Activated CD4-positive, alpha-beta T cell treated with anti-CD3 and anti-CD28 coated beads for 24 hours (primary cell): ENCODE measurements around the gene CFAP97.
"Not testable (repeated sequence)": the region's sequence is repeated elsewhere in the genome, so short reads cannot be mapped to it uniquely, and the experiment has no call there.

Source experiments
- DNase-seq, 2 donors: peaks; one replicate each; pipeline ENCODE4 v3.0.0-alpha.2; 2020; ENCODE audit warnings: low read depth in 2 of 2

The CFAP97 gene

DNA sequence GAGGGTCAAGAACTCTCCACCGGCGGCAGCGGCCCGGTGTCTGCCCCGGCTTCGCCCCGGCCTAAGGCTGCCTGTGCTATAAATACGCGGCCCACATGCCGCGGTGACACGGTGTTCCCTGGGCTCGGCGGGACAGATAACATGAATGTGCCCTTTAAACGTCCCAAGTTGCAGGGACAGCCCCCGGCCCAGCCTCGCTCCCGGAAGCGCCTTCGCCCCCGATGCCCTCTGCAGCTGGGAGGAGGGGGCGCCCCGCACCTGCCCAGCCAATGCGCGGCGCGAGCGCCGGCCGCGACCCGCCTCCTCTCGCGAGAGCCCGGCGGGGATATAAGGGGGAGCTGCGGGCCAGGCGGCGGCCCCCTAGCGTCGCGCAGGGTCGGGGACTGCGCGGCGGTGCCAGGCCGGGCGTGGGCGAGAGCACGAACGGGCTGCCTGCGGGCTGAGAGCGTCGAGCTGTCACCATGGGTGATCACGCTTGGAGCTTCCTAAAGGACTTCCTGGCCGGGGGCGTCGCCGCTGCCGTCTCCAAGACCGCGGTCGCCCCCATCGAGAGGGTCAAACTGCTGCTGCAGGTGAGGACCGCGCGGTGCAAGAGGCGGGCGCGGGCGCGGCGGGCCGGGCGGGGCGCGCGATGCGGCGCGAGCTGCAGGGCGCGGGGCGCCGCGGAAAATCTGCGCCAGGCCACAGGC lies 60.7 kb downstream of the CFAP97 start, which contains the start of gene SLC25A4:
Gene SLC25A4 (plus strand): TSS at position 355 of the 689 bp plus-strand sequence. CDS start 107 bp downstream, at position 462.
- DNase-seq, result peak; percentile 65 to 75

DNA sequence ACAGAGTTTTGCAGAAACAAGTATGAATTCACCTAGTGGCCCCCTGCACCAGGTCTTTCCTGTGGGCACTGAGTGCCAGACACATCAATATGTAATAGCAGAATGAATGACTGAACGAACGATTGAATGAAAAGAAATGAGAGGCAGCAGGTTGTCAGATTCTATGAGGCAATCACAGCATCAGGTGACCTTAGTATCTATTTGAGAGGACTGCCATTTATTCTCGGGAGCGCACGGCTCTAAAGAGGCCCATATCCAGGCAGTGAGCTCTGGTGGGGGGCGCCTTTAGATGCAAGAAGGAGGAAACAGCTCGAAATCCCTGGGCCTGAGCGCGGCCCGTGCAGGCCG lies 61.3 kb downstream of the CFAP97 start:
- no peak for DNase-seq

DNA sequence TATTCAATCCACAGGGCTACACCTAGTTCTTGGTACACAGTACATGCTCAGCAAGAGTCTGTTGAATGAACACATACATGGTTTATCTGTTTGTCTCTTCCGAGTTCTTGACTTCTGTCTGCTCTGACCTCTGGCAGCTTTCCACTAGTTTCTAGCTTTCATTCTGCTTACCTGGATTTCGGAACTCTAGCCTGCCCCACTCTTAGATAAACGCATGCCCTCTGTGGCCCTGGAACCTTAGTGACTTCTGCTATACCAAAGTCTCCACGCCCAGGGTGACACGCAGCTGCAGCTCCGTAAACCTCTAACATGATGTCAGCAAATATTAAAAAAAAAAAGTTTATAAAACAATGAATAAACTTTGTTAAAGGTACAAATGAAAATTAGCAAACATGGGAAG lies 62.0 kb downstream of the CFAP97 start:
- no peak for DNase-seq

DNA sequence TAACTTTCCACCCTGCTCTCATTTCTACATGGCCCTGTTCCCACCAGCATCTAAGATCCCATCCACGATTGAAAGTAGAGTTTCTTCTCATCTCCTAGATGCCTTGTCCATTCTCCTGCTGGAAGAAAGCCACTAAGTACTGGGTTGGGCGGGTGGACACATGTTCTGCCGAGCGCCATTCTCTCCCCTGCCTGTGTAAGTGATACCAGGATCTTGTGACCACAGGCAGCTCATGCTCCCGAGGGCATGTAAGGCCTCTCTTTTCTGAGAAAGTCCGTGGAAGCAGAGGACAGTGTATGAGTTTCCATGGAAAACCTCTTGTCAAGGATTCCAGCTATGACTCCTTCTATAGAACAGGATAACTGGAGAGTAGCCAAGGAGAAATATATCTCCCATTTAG lies 64.1 kb downstream of the CFAP97 start:
- no peak for DNase-seq

DNA sequence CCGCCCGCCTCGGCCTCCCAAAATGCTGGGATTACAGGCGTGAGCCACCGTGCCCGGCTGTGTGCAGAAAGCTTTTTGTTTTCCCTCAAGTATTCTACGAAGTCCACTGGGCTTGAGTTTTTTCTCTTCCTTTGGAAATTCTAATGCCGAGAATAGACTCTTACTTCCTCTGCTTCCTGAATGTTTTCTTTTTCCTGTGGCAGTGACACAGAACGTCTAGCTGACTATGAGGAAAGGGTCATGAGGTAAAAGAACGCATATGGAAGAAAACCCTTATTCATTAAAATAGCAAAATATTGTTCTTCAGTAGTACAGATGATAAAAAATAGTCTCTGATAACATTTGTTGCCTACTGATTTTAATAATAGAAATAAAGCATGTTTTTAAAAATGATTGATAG lies 65.6 kb downstream of the CFAP97 start:
- DNase-seq, result no peak

DNA sequence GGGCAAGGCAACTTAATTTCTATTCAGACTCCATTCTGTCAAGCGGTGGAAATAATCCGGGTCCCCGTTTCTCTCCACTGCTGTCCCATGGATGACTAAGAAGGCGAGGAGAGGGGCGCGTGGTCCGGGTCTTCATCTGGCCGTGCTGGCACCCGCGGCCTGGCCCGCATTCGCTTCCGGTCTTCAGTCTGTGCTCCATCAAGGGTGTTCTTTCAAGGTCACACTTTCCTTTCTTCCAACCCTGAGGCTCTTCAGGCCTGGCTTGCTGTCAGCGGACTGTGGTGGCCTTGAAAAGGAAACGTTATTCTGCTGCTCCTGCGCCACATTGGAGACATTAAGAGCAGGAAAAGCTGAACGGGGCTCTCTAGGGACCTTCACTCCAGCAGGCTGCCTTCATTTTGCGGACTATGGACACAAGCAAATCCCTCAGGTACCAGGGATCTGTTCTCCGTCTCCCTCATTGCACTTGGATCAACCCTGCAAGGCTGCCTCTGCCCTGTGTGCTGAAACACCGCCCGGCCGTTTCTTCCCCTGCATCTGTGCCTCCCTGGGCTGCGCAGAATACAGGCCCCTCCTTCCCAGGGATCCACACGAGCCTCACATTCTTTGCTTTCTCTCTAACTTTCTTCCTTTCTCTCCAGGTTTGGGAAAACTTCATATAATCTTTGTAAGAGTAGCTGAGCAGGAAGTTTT lies 66.4 kb downstream of the CFAP97 start:
- DNase-seq, result no peak

DNA sequence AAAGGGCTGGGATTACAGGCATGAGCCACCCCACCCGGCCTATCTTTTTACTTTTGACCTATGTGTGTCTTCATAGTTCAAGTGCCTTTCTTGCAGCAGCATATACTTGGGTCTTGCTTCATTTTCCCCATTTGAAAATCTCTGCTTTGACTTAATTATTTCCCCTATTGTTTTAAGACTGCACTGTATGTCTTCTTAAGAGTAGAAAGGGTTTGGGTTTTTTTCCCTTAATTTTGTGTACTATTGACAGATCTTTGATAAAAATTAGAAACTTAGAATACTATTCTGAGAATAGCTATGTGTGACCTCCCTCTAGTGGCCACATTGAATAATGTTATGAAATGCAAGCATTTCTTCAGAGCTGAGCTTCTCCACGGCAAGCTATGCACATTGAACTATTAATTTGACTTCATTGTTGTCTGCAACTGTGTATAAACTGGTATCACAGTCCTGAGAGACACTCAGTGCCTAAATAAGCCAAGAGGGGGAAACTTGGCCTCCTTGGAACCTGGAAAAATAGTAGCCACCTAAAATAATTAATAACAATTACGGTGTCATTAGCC lies 69.4 kb downstream of the CFAP97 start:
- DNase-seq, result no peak

DNA sequence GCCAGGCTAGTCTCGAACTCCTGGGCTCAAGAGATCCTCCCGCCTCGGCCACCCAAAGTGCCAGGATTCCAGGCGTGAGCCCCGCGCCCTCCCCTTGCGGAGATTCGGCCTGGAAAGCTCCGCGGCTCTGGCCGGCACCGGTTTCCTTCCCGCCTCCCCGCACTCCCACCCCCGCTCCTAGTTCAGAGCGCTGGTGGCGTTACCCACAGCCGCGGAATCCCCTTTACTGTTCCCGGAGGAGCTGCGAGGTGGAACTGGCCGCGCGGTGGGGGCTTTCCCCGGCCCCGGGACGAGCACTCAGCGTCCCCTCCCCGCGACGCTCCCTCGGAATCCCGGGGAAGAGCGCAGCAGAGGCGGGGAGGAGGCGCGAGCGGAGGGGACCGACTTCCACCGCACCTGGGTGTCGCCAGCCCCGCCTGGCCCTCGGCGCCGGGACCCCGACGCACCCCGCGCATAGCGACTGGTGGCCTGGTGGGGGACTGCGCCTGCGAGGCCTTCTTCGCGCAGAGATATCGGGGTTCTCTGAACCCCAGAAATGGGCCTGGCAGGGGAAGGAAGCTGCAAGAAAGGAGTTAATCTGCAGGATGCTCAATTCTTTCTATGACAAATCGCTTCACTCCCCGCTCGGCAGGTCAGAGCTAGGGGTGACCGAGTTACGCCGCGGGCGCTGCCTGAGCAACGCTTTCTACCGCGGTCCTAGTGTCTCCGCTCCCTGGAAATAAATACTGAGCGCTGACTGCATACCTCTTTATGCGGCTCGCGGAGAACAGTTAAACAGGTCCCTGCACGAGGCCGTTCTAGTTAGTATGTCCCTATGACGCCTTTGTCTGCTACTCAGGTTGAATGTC lies 75.3 kb downstream of the CFAP97 start:
- no peak for DNase-seq

DNA sequence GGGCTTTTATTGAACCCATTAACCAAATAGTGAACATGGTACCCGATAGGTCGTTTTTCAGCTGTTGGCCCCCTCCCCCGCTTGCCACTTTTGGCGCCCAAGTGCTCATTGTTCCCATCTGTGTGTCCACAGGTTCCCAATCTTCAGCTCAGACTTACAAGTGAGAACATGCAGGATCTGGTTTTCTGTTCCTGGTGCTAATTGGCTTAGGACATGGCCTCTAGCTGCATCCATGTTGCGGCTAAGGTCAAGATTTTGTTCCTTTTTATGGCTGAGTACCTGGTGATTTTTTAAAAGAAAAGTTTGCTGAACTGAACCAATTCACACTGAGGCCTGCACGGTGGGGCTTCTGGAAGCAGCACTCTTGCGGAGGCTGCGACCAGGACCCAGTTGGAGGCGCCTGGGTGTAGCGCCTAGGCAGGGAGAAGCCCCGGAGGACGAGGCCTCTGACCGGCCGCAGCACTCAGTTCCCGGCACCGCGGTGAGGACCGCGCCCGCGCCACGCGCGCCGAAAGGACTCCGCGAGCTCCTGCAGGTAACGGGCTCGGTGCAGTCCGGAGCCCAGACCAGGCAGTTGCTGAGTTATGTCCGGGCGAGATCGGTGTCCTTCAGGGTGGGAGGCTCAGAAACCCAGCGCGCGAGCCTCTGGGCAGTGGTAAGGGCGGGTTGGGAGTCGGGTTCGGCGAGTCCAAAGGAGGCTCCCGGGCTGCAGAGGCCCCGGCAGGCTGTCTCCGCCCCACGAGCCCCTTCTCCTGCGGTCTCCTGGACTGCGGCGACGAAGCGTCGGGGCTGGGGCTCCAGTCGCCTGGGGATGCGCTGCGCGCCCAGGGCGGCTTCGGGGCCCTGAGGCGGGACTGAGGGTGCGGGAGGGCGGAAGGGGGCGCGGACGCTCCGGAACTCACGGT lies 76.5 kb downstream of the CFAP97 start:
- DNase-seq, result no peak

DNA sequence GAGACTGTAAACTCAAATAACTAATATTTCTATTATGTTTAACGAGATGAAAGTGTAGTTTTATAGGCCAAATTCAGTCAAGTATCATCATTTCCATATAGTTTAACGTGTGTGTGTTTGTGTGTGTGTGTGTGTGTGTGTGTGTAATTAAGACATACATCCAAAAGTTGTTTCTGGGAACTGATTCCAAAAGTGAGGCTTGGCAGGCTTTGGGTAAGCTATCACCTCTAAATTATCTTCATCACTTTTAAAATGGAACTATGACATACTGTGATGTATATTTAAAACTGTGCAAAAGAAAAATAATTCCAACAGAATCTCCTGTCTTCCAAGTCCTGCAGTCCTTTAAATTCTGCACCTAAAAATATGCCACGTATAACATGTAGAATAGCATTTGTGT lies 79.8 kb downstream of the CFAP97 start:
- no peak for DNase-seq

DNA sequence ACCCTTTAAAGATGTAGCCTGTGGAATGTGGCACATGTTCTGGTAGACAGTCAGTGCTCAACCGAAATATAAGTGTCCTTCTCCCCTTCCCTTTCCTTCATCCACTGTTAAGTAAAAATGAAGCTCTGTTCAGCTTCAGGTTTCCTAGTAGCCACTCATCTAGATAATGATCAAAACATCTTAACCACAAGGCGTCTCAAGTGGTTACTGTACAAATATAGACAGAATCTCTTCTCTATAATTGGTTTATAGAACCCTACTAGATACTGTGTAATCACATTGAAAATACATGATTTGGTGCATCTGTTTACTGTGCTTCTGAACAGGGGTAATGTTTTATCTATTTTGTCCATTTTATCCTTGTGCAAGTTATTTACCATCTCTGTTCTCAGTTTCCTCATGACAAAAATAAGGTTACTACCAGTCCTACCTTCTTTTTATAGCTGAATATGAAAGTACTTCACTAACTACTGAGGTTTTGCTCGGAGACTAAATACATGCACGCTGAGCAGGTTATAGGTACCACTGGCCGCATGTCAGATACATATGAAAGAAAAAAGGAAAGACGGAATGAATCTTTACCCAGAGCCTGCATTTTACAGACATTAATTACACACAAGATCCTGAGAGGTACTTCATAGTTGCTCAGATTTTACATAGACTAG lies 81.0 kb downstream of the CFAP97 start:
- no peak for DNase-seq

DNA sequence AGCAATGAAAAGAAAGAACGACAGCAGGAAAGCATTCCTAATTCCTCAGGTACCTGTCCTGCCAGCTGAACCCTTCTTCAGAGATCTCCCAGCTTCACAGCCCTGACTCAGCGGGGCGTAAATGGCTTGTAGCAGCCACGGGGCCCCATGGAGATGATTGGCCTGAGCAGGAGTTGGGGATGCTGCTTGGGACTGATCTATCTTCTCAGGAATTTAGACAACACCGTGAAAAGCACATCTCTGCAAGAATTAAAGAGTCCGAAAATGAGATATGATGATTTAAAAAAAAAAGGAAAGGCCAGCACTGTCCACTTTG lies 83.2 kb downstream of the CFAP97 start:
- DNase-seq, result no peak

DNA sequence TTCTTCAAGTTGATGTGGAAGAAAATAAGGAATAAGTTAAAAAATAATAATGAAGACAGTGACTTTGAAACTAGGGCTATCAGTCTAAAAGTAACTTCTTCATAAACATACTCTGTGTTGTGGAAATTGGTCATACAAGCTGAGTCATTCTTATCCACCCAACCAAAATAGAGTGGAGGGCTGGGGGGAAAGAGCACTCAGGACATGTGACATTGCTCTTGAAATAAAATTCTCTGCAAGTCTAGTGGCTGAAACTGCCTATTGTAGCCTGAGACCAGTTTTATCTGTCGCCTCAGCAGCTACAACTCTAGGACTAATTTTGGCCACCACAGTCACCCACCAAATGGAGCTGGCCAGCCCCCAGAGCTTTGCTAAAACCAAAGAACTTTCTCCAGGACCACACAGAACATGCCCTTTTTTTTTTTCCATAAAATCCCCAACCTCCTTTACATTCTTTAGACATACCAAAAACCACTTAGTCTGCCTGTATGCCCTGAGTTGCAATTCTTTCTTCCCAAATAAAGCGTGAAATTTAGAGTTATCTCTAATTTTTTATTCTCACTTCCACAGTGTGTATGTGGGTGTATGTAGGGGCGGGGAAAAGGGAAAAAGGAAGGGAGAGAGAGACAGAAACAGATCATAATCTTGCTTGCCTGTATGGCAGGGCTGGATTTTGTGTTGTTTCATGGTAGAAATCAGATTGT lies 83.7 kb downstream of the CFAP97 start:
- no peak for DNase-seq

DNA sequence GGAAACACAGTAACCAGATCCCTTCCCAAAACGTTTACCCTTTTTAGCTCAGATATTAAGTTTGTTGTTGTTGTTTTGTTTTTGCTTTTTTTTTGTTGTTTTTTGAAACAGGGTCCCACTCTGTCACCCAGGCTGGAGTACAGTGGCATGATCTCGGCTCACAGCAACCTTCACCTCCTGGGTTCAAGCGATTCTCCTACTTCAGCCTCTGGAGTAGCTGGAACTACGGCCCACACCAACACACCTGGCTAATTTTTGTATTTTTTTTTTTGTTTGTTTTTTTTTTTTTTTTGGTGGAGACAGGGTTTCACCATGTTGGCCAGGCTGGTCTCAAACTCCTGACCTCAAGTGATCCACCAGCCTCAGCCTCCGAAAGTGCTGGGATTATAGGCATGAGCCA lies 84.3 kb downstream of the CFAP97 start:
- DNase-seq, result not testable (repeated sequence)

DNA sequence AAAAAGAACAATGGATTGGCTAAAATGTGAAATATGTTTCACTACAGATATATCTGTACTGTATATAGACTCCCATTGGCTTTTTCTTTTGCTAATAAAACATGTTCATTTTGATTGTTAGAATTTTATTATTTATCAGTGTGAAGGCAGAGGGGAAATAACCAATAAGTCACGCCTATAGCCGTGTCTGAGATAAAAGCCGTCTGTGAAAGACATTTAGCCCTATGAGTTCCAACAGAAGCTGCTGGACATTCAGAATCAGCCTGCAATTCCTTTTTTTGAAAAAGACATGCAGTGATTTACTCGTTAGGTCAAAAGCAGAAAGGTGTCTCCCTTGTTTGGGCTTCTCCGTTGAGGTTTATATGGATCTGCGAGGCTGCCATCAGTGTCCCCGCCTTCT lies 84.9 kb downstream of the CFAP97 start:
- DNase-seq, result no peak

DNA sequence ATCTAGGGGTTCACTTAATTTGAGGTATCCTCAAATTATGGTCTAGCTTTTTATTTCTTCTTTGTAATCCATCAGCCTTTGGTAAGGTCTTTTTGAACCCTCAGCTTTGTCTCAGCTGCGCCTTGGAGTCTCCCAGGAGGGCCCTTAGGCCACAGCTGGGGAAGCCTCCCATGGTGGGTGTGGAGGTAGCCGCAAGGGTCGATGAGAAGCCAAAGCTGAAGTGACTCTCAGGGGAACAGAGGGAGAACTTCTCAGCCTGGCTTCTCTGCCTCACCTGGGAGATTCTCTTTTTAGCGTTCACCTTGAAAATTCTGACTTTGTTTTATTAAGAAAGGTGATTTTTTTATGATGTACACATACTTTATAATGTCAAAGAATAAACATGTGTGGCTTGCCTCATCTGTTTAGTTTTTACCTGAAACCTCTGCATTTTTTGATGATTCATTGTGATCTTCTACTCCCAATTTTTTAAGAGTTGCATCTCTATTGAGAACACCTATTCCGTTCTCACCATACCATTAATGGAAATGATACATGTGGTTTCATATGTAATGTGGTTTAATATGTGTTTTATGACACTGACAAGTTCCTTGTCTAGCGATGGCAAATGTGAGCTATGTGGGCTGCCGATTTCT lies 86.4 kb downstream of the CFAP97 start:
- DNase-seq, result no peak

DNA sequence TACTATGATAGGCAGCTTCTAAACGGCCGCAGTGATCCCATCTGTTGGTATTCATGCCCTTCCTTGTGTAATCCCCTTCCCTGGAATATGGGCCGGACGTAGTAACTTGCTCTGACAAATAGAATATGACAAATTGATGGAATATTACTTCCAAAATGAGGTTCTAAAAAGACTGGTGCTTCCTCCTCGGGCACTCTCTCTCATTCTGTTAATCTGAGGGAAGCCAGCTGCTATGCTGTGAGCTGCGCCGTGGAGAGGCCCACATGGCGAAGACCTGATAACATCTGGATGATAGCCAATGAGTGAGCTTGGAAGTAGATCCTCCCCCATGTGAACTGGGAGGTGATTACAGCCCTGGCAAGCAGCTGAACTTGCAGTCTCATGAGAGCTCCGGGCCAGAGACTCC lies 88.0 kb downstream of the CFAP97 start:
- DNase-seq, result no peak

DNA sequence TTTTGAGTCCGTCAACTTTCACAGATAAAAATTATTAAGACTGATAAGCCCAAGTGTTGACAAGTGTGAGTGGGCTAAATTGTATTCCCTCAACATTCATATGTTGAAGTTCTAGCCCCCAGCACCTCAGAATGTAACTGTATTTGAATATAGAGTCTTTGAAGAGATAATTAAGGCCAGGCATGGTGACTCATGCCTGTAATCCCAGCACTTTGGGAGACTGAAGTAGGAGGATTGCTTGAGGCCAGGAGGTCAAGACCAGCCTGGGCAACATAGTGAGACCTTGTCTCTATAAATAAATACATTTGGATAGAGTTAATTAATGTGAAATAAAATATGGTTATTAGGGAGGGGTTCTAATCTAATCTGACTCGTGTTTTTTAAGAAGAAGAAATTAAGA lies 90.5 kb downstream of the CFAP97 start:
- DNase-seq, result no peak

DNA sequence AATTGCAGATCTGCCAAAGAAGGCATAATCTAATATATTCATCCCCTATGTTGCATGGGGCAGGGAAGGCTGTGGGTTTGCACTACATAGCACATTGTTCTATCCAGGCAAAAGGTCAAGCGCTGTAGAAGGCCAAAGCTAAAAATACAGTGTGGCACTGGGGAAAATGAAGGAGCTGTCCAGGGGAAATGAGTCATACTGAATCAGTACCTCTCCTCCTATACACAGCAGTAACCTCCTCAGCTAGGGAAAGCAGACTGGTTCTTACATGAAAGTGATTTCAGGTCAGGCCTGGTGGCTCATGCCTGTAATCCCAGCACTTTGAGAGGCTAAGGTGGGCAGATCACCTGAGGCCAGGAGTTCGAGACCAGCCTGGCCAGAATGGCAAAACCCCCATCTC lies 91.7 kb downstream of the CFAP97 start:
- DNase-seq, result no peak

DNA sequence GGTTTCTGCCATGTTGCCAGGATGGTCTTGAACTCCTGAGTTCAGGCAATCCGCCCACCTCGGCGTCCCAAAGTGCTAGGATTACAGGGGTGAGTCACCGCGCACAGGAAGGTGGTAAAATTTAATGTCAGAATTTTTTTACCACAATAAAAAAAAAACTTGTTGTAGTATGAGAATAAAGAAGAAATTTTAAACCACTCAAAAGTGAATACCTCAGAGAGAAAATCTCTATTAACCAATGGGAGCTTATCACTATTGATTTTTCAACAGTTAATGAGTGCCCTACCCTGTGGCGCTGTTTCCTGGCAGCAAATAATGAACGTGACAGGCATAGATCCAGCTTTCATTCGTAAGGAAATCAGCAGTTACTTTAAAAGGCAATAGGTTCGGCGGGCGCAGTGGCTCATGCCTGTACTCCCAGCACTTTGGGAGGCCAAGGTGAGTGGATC lies 93.4 kb downstream of the CFAP97 start:
- DNase-seq, result no peak
